ENCODE measurements around the gene SIX2. TPM values are rescaled to one million over a fixed set of nuclear protein-coding genes. Genes with fewer than 3 reads are reported as not detected.

SIX2 gene
- polyA plus RNA-seq, 1 donor (not counting 4 experiments of a cell fraction or from before 2014, with no cell fraction given): not detected

DNA sequence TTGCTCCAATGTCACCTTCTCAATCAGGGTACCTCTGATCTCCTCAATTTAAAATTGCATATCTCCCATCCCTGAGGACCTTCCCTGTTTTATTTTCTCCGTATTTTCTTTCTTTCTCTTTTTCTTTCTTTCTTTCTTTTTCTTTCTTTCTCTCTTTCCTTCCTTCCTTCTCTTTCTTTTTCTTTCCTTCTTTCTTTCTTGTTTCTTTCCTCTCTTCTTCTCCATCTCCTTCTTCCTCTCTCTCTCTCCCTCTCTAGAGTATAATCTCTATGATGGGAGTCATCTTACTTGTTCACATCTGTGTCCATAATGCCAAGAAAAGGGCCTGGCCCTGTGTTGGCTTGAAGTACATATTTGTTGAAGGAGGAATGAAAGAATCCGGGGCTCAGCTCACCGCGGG is 21.3 kb upstream of the SIX2 start:
- H3K9me1 ChIP-seq (ENCODE audit: control insufficient read depth, extremely low read depth, insufficient read depth, low read length): no peaks in the 10 kb centered on the region
- DNase-seq (ENCODE audit: low read depth, low spot score) (no peak), FAIRE-seq (no peak)
- no peaks in the 10 kb centered on the region for H4K20me1 ChIP-seq (ENCODE audit: control insufficient read depth, extremely low read depth, insufficient read depth, low read length)
- H3K27ac ChIP-seq (ENCODE audit: control insufficient read depth, insufficient read depth, low read length): no peak overlapping the region
- dilution Hi-C loops (cut with MboI; ENCODE audit: extremely low pct_ligation_motif_present, low sequenced_read_pairs): no loop called here
- H3K36me3 ChIP-seq (ENCODE audit: control insufficient read depth in 2 of 2, extremely low read depth in 1 of 2, insufficient read depth in 2 of 2, low read length in 2 of 2): no peaks in the 10 kb centered on the region
- H3K9me3 ChIP-seq (ENCODE audit: control insufficient read depth, low read depth, low read length): no peaks in the 10 kb centered on the region
- no peak overlapping the region for H2AFZ ChIP-seq (ENCODE audit: control insufficient read depth, low read length)
- H3K27me3 ChIP-seq (ENCODE audit: control insufficient read depth, extremely low read depth, insufficient read depth, low read length): peaks cover 10% of the 10 kb centered on the region
- H3K4me2 ChIP-seq (ENCODE audit: control insufficient read depth, extremely low read depth, insufficient read depth, low read depth, low read length): no peak overlapping the region
- no peak overlapping the region for H3K9ac ChIP-seq (ENCODE audit: control insufficient read depth, extremely low read depth, insufficient read depth, low read length)
- no peak for TF ChIP-seq EZH2 (IDR thresholded peaks at IDR 0.05; ENCODE audit: low read length)
- TF ChIP-seq, protein P1, sequence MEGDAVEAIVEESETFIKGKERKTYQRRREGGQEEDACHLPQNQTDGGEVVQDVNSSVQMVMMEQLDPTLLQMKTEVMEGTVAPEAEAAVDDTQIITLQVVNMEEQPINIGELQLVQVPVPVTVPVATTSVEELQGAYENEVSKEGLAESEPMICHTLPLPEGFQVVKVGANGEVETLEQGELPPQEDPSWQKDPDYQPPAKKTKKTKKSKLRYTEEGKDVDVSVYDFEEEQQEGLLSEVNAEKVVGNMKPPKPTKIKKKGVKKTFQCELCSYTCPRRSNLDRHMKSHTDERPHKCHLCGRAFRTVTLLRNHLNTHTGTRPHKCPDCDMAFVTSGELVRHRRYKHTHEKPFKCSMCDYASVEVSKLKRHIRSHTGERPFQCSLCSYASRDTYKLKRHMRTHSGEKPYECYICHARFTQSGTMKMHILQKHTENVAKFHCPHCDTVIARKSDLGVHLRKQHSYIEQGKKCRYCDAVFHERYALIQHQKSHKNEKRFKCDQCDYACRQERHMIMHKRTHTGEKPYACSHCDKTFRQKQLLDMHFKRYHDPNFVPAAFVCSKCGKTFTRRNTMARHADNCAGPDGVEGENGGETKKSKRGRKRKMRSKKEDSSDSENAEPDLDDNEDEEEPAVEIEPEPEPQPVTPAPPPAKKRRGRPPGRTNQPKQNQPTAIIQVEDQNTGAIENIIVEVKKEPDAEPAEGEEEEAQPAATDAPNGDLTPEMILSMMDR (optimal IDR thresholded peaks at IDR 0.05 in 1 of 3, IDR thresholded peaks at IDR 0.05 in 1 of 3, conservative IDR thresholded peaks at IDR 0.05 in 1 of 3; ENCODE audit: extremely low read depth in 1 of 3, insufficient read depth in 2 of 3, low read length in 3 of 3): no peak
- H3K4me3 ChIP-seq (ENCODE audit: control insufficient read depth in 2 of 3, extremely low read depth in 1 of 3, insufficient read depth in 2 of 3, low read depth in 1 of 3, low read length in 3 of 3): no peak overlapping the region
- no peaks in the 10 kb centered on the region for H3K79me2 ChIP-seq (ENCODE audit: control insufficient read depth, insufficient read depth, low read length)
- peaks cover 3% of the 10 kb centered on the region for H3K4me1 ChIP-seq (ENCODE audit: control insufficient read depth, extremely low read depth, insufficient read depth, low read length)

- dilution Hi-C loops (cut with MboI; ENCODE audit: extremely low pct_ligation_motif_present, low sequenced_read_pairs): no loop called here
- no peak for TF ChIP-seq EZH2 (IDR thresholded peaks at IDR 0.05; ENCODE audit: low read length)
- TF ChIP-seq, protein P1 (optimal IDR thresholded peaks at IDR 0.05 in 1 of 3, IDR thresholded peaks at IDR 0.05 in 1 of 3, conservative IDR thresholded peaks at IDR 0.05 in 1 of 3; ENCODE audit: extremely low read depth in 1 of 3, insufficient read depth in 2 of 3, low read length in 3 of 3): no peak
Observed at GRCh38 chr2:45029215-45029614, 20.0 kb upstream of the SIX2 start.

More at GRCh38 chr2:45029215-45029614, 20.0 kb upstream of the SIX2 start:
- H3K36me3 ChIP-seq (ENCODE audit: control insufficient read depth in 2 of 2, extremely low read depth in 1 of 2, insufficient read depth in 2 of 2, low read length in 2 of 2): no peaks in the 10 kb centered on the region
- H3K27me3 ChIP-seq (ENCODE audit: control insufficient read depth, extremely low read depth, insufficient read depth, low read length): peaks cover 10% of the 10 kb centered on the region
- H3K79me2 ChIP-seq (ENCODE audit: control insufficient read depth, insufficient read depth, low read length): no peaks in the 10 kb centered on the region
- DNase-seq (ENCODE audit: low read depth, low spot score): no peak
- H3K4me1 ChIP-seq (ENCODE audit: control insufficient read depth, extremely low read depth, insufficient read depth, low read length): peaks cover 11% of the 10 kb centered on the region
- H3K9me1 ChIP-seq (ENCODE audit: control insufficient read depth, extremely low read depth, insufficient read depth, low read length): no peaks in the 10 kb centered on the region
- no peak overlapping the region for H3K4me3 ChIP-seq (ENCODE audit: control insufficient read depth in 2 of 3, extremely low read depth in 1 of 3, insufficient read depth in 2 of 3, low read depth in 1 of 3, low read length in 3 of 3)
- no peak overlapping the region for H3K9ac ChIP-seq (ENCODE audit: control insufficient read depth, extremely low read depth, insufficient read depth, low read length)
- no peaks in the 10 kb centered on the region for H3K9me3 ChIP-seq (ENCODE audit: control insufficient read depth, low read depth, low read length)
- H3K4me2 ChIP-seq (ENCODE audit: control insufficient read depth, extremely low read depth, insufficient read depth, low read depth, low read length): no peak overlapping the region
- H3K27ac ChIP-seq (ENCODE audit: control insufficient read depth, insufficient read depth, low read length): no peak overlapping the region
- no peaks in the 10 kb centered on the region for H4K20me1 ChIP-seq (ENCODE audit: control insufficient read depth, extremely low read depth, insufficient read depth, low read length)
- no peak for FAIRE-seq
- no peak overlapping the region for H2AFZ ChIP-seq (ENCODE audit: control insufficient read depth, low read length)

Measured in keratinocyte (primary cell).